HFF-Myc (cell line): ENCODE results near the gene SLC17A8.

ENCODE experiments used
- DNase-seq: peaks from one replicate; pipeline ENCODE4 v3.0.0-alpha.2; 2011; ENCODE audit warnings: low read depth; ENCODE audit errors: extremely low read depth
- H3K4me3 ChIP-seq: replicated peaks from 2 replicates; pipeline ENCODE4 v1.5.1; 2011; ENCODE audit warnings: low read depth, mild to moderate bottlenecking, control low read depth, low read length
- TF ChIP-seq, protein P1 (sequence below): IDR thresholded peaks from 2 replicates; pipeline ENCODE4 v1.5.1; 2012; ENCODE audit warnings: mild to moderate bottlenecking, low read depth, low read length, control low read depth; ENCODE audit errors: missing control alignments

SLC17A8 gene

DNA sequence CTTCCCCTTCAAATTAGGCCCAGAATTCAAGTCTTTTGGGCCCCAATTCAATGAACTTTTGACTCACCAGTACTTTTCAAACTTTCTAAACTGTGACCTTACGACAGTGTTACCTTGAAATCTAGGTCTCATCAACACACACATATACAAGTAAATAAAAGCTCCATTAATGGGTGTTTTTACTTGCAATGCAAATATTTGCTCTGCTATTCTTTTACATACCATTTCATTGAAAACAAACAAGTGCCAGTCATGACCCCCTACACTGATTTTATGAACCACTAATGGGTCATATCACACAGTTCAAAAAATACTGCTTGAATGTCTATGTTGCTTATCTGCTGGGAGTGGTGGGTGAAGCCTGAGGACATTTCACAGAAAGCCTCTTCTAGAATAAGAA lies 107.7 kb downstream of the SLC17A8 start:
- DNase-seq = no peak
- no peak overlapping the region for H3K4me3 ChIP-seq
- TF ChIP-seq, protein P1, sequence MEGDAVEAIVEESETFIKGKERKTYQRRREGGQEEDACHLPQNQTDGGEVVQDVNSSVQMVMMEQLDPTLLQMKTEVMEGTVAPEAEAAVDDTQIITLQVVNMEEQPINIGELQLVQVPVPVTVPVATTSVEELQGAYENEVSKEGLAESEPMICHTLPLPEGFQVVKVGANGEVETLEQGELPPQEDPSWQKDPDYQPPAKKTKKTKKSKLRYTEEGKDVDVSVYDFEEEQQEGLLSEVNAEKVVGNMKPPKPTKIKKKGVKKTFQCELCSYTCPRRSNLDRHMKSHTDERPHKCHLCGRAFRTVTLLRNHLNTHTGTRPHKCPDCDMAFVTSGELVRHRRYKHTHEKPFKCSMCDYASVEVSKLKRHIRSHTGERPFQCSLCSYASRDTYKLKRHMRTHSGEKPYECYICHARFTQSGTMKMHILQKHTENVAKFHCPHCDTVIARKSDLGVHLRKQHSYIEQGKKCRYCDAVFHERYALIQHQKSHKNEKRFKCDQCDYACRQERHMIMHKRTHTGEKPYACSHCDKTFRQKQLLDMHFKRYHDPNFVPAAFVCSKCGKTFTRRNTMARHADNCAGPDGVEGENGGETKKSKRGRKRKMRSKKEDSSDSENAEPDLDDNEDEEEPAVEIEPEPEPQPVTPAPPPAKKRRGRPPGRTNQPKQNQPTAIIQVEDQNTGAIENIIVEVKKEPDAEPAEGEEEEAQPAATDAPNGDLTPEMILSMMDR = no peak

DNA sequence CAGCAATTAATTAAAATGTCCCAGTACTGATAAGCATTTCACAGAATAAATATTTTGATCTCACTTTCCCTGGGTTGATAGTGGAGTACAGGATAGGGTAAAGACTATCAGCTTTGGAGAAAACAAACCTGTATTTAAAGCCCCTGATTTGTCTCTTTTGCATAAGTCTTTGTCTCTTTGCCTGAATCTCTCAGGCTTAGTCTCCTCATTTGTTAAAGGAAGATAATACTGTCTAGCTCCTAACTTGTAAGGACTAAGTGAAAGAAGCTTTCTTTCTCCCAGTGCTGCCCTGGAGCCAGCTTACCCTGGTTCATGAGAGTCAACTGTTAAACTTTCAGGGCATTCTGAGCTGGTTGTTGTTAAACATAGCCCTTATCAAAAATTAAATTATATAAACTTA lies 111.3 kb downstream of the SLC17A8 start:
- H3K4me3 ChIP-seq = no peak overlapping the region
- DNase-seq = no peak
- TF ChIP-seq, protein P1 = no peak
